HFFc6 (cell line): ENCODE results near the gene PLS3. TPM values are rescaled to one million over a fixed set of nuclear protein-coding genes. Genes with fewer than 3 reads are reported as not detected.

Experiments used
- DNase-seq: peaks from one replicate; pipeline ENCODE4 v3.0.0-alpha.2; 2018
- H3K27ac Mint-ChIP-seq: 2 replicates; pipeline ENCODE4 v1.8.0; 2020; ENCODE audit warnings: mild to moderate bottlenecking, mixed read lengths
- H3K27me3 Mint-ChIP-seq: 2 replicates; pipeline ENCODE4 v1.8.0; 2021; ENCODE audit warnings: mild to moderate bottlenecking, moderate library complexity, mixed read lengths; ENCODE audit not compliant: insufficient read depth
- H3K36me3 Mint-ChIP-seq: 2 replicates; pipeline ENCODE4 v1.8.0; 2021; ENCODE audit warnings: low read depth, mixed read lengths
- H3K4me1 Mint-ChIP-seq: 2 replicates; pipeline ENCODE4 v1.8.0; 2020; ENCODE audit warnings: low read depth, mixed read lengths
- H3K4me3 Mint-ChIP-seq: 2 replicates; pipeline ENCODE4 v1.8.0; 2020; ENCODE audit warnings: mild to moderate bottlenecking, moderate library complexity, mixed read lengths
- H3K9me3 Mint-ChIP-seq: 2 replicates; pipeline ENCODE4 v1.8.0; 2020; ENCODE audit warnings: mild to moderate bottlenecking, mixed read lengths
- CTCF ChIP-seq: fragments of 200-600 bp; sonication (generic); IDR thresholded peaks from 2 replicates; pipeline ENCODE4 v1.5.0; 2021; ENCODE audit warnings: antibody characterized with exemption, mild to moderate bottlenecking
- total RNA-seq, 6 experiments: library from RNA; stranded (reverse); fragmentation: NEBNext Ultra II Directional; extraction: Animal tissue kit (Norgen Biotek cat#: 25700); gene quantifications; 2 replicates in 1 of 6; 3 replicates in 5 of 6; pipeline ENCODE4 v1.2.3, GENCODE V29; 2021

Gene PLS3
- total RNA-seq, 6 experiments from 2014 or later: 206 to 281 (median 254) TPM

- TF ChIP-seq CTCF: no peak
- no peak overlapping the region for H3K27ac Mint-ChIP-seq
- peaks cover 2% of the 10 kb centered on the region; the same call in 1 of the 2 replicates for H3K27me3 Mint-ChIP-seq
- peaks cover 39% of the 10 kb centered on the region for H3K4me1 Mint-ChIP-seq
- DNase-seq: no peak
- H3K9me3 Mint-ChIP-seq: no peaks in the 10 kb centered on the region
- H3K4me3 Mint-ChIP-seq: no peak overlapping the region
- H3K36me3 Mint-ChIP-seq: peaks cover 12% of the 10 kb centered on the region; the same call in 1 of the 2 replicates
Measured at GRCh38 chrX:115565888-115566287, 4.9 kb downstream of the PLS3 start.

- no peak for DNase-seq
- Mint-ChIP-seq H3K36me3 (peaks cover 10% of the 10 kb centered on the region), H3K9me3 (no peaks in the 10 kb centered on the region), H3K4me3 (peak overlapping the region; percentile 39), H3K27ac (peak overlapping the region; percentile 71), H3K27me3 (peaks cover 2% of the 10 kb centered on the region; the same call in 1 of the 2 replicates), H3K4me1 (peaks cover 13% of the 10 kb centered on the region)
- TF ChIP-seq CTCF: no peak
Measured at GRCh38 chrX:115571712-115572111, 10.7 kb downstream of the PLS3 start.

GRCh38 chrX:115573185-115573584 is 12.2 kb downstream of the PLS3 start:
- Mint-ChIP-seq H3K9me3 (no peaks in the 10 kb centered on the region), H3K36me3 (peaks cover 10% of the 10 kb centered on the region), H3K4me1 (peaks cover 15% of the 10 kb centered on the region), H3K27me3 (no peaks in the 10 kb centered on the region), H3K27ac (no peak overlapping the region), H3K4me3 (no peak overlapping the region)
- no peak for TF ChIP-seq CTCF
- no peak for DNase-seq

- TF ChIP-seq CTCF: no peak
- peaks cover 18% of the 10 kb centered on the region for H3K36me3 Mint-ChIP-seq
- no peaks in the 10 kb centered on the region for H3K27me3 Mint-ChIP-seq
- H3K4me1 Mint-ChIP-seq: peaks cover 32% of the 10 kb centered on the region
- no peak overlapping the region for H3K27ac Mint-ChIP-seq
- H3K4me3 Mint-ChIP-seq: no peak overlapping the region
- DNase-seq: no peak
- no peaks in the 10 kb centered on the region for H3K9me3 Mint-ChIP-seq
Measured at GRCh38 chrX:115576676-115577075, 15.7 kb downstream of the PLS3 start.

- Mint-ChIP-seq H3K27ac (no peak overlapping the region), H3K9me3 (no peaks in the 10 kb centered on the region), H3K4me3 (no peak overlapping the region), H3K4me1 (peaks cover 55% of the 10 kb centered on the region), H3K36me3 (peaks cover 18% of the 10 kb centered on the region), H3K27me3 (no peaks in the 10 kb centered on the region)
- TF ChIP-seq CTCF: no peak
- DNase-seq: no peak
Measured at GRCh38 chrX:115579327-115579726, 18.4 kb downstream of the PLS3 start.
